GM10266 (cell line): ENCODE results near the gene PCK2.
A peak's percentile ranks its signal among the peaks of the same experiment; 100 is the strongest.

Experiments used
- DNase-seq: peaks from one replicate; pipeline ENCODE4 v3.0.0; 2012; ENCODE audit errors: extremely low spot score
- TF ChIP-seq, protein P1 (sequence below): IDR thresholded peaks from 2 replicates; pipeline ENCODE4 v1.5.1; 2012; ENCODE audit warnings: mild to moderate bottlenecking, low read depth; ENCODE audit not compliant: control insufficient read depth, insufficient read depth; ENCODE audit errors: missing control alignments

The PCK2 gene

GRCh38 chr14:24138396-24139271, 44.5 kb downstream of the PCK2 start:
- DNase-seq = no peak
- TF ChIP-seq, protein P1, sequence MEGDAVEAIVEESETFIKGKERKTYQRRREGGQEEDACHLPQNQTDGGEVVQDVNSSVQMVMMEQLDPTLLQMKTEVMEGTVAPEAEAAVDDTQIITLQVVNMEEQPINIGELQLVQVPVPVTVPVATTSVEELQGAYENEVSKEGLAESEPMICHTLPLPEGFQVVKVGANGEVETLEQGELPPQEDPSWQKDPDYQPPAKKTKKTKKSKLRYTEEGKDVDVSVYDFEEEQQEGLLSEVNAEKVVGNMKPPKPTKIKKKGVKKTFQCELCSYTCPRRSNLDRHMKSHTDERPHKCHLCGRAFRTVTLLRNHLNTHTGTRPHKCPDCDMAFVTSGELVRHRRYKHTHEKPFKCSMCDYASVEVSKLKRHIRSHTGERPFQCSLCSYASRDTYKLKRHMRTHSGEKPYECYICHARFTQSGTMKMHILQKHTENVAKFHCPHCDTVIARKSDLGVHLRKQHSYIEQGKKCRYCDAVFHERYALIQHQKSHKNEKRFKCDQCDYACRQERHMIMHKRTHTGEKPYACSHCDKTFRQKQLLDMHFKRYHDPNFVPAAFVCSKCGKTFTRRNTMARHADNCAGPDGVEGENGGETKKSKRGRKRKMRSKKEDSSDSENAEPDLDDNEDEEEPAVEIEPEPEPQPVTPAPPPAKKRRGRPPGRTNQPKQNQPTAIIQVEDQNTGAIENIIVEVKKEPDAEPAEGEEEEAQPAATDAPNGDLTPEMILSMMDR = no peak

- no peak for DNase-seq
- TF ChIP-seq, protein P1 = no peak
Observed at GRCh38 chr14:24139272-24139934, 45.3 kb downstream of the PCK2 start.

DNA sequence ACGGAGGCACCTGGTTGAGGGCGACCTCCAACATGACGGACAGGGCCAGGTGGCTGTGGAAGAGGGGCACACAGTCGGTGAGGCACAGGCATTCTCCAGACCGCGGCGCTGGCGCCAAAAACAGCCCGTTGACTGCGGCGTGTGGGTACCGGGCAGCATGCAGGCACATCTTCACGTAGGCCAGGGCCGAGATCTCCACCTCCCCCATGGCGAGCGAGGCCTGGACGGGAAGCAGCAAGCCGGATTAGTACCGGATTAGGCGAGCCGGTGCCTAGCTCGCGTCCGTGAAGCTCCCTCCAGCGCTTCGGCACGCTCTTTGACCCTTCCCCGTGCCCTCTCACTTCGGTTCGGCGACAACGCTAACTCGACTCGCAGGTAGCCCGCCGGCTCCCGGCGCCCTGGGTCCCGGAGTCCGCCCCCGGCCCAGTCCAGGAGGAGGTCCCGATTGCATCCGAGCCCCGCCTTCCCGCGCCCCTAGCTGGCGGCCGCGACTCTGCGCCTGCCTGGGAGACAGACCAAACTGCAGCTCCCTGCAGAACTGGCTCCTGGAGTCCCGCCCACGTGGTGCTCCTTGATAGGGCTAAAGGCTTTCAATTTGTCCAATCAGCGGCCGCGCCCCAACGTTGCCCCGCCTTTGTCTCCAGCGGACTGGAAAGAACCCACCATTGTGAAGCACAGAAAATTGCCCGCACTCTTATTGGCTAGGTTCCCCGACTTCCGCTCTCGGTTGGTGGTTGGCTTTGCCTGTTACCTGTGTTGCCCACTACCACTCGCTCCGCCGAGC, 47.2 kb downstream of the PCK2 start, which contains the start of gene EMC9:
TSS of gene EMC9 (minus strand) at position 495 of the 784 bp plus-strand sequence. CDS start at position 208, 287 bp downstream.
- TF ChIP-seq, protein P1 = peak; percentile 7
- peak; percentile 96 for DNase-seq

DNA sequence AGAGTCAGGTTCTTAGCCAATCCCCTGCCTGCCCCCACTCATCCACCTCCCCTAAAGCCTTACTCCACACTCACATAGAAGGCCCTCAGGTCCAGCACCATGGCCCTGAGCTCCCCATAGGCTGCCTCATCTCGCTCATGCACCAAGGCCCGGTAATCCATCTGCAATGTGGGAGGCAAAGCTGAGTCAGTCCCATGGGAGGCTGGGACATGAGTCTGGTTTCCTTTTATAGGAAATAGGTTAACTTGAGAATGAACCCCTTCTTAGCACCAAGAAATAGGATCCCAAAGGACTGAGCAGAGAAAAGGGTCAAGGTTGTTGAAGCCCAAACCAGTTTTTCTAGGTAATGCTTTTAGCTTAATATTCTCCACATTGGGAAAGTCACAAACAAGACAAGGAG, 49.4 kb downstream of the PCK2 start:
- DNase-seq = no peak
- TF ChIP-seq, protein P1 = no peak

DNA sequence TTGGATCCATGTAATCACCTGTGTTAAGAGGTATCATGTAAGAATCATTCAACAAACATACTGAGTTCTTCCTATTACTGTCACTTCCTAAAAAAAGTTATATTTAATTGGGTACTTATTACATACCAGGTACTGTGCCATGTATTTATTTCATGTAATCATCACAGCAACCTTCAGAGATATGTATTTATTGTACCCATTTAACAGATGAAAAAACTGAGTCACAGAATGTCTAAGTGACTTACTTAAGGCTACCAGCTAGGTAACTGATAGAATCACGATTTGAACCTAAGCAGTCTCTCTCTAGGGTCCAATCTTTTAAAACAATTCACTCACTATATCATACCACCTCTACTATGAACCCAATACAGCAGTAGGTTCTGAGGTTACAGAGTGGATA, 50.3 kb downstream of the PCK2 start:
- TF ChIP-seq, protein P1 = no peak
- no peak for DNase-seq

GRCh38 chr14:24145219-24145618, 51.1 kb downstream of the PCK2 start:
- no peak for DNase-seq
- TF ChIP-seq, protein P1 = no peak
